DND-41 (cell line): ENCODE measurements around the gene CYP46A1.

ENCODE experiments used
- ATAC-seq: fragments of 200-7000 bp; cut with Tn5 transposase; 3 replicates; pipeline ENCODE4 v1.9.1; 2021; ENCODE audit warnings: low read depth; ENCODE audit not compliant: insufficient read depth
- DNase-seq: peaks from one replicate; pipeline ENCODE4 v3.0.0-alpha.2; 2020
- H2AFZ ChIP-seq: 2 replicates; pipeline ENCODE4 v1.6.0; 2012; ENCODE audit warnings: low read depth, low read length
- H3K27ac ChIP-seq: 2 replicates; pipeline ENCODE4 v1.5.1; 2012; ENCODE audit warnings: low read length, inconsistent platforms
- H3K27me3 ChIP-seq: fragments of 200-600 bp; sonication (generic); 2 replicates; pipeline ENCODE4 v1.6.0; 2012; ENCODE audit warnings: low read length, mild to moderate bottlenecking, inconsistent platforms; ENCODE audit not compliant: insufficient read depth, poor library complexity
- H3K36me3 ChIP-seq: 2 replicates; pipeline ENCODE4 v1.5.1; 2012; ENCODE audit warnings: low read length, inconsistent platforms; ENCODE audit not compliant: insufficient read depth
- H3K4me1 ChIP-seq: 2 replicates; pipeline ENCODE4 v1.5.1; 2012; ENCODE audit warnings: mild to moderate bottlenecking, low read length; ENCODE audit not compliant: insufficient read depth
- H3K4me2 ChIP-seq: 2 replicates; pipeline ENCODE4 v1.6.0; 2012; ENCODE audit warnings: mild to moderate bottlenecking, moderate library complexity, low read length, inconsistent platforms; ENCODE audit not compliant: insufficient read depth
- H3K4me3 ChIP-seq, 2 experiments: fragments of 200-600 bp in 1 of 2; shearing (Covaris generic) in 1 of 2; 2 replicates each; pipeline ENCODE4 v1.5.1; 2012 to 2016; ENCODE audit warnings: inconsistent platforms in 2 of 2, low read length in 2 of 2, mild to moderate bottlenecking in 2 of 2, low read depth in 1 of 2, moderate library complexity in 1 of 2
- H3K79me2 ChIP-seq: 2 replicates; pipeline ENCODE4 v1.6.0; 2012; ENCODE audit warnings: low read length, inconsistent platforms; ENCODE audit not compliant: insufficient read depth
- H3K9ac ChIP-seq: 2 replicates; pipeline ENCODE4 v1.6.0; 2012; ENCODE audit warnings: low read depth, mild to moderate bottlenecking, inconsistent platforms, low read length, moderate library complexity
- H3K9me3 ChIP-seq: 2 replicates; pipeline ENCODE4 v1.5.1; 2012; ENCODE audit warnings: low read length, moderate library complexity, mild to moderate bottlenecking, inconsistent platforms; ENCODE audit not compliant: insufficient read depth, severe bottlenecking
- H4K20me1 ChIP-seq: 2 replicates; pipeline ENCODE4 v1.6.0; 2012; ENCODE audit warnings: low read length; ENCODE audit not compliant: insufficient read depth
- CTCF ChIP-seq: IDR thresholded peaks from 2 replicates; pipeline ENCODE4 v1.5.1; 2012; ENCODE audit warnings: borderline replicate concordance, low read length, moderate library complexity, mild to moderate bottlenecking; ENCODE audit not compliant: poor library complexity, severe bottlenecking; ENCODE audit errors: extremely low read depth
- EZH2 ChIP-seq: IDR thresholded peaks from 3 replicates; pipeline ENCODE4 v1.6.1; 2012; ENCODE audit warnings: borderline replicate concordance, low read depth, mild to moderate bottlenecking, moderate library complexity, low read length, inconsistent platforms; ENCODE audit not compliant: severe bottlenecking

Gene CYP46A1

GRCh38 chr14:99693918-99694317 lies 9.8 kb downstream of the CYP46A1 start:
- no peaks in the 10 kb centered on the region for H3K9me3 ChIP-seq
- H3K4me3 ChIP-seq, result no peak overlapping the region
- no peak for DNase-seq
- no peak overlapping the region for H3K4me2 ChIP-seq
- H4K20me1 ChIP-seq, result peaks cover 4% of the 10 kb centered on the region; the same call in 1 of the 2 replicates
- no peak overlapping the region for H3K27ac ChIP-seq
- TF ChIP-seq EZH2 (no peak), CTCF (no peak)
- no peak overlapping the region for H3K9ac ChIP-seq
- ATAC-seq, result no peak
- H3K36me3 ChIP-seq, result no peaks in the 10 kb centered on the region
- H3K4me1 ChIP-seq, result no peaks in the 10 kb centered on the region
- H3K27me3 ChIP-seq, result peaks cover 15% of the 10 kb centered on the region
- H3K79me2 ChIP-seq, result no peaks in the 10 kb centered on the region
- H2AFZ ChIP-seq, result no peak overlapping the region

- no peak overlapping the region for H3K27ac ChIP-seq
- H3K4me2 ChIP-seq, result no peak overlapping the region
- no peak overlapping the region for H3K4me3 ChIP-seq
- H3K9ac ChIP-seq, result no peak overlapping the region
- no peak overlapping the region for H2AFZ ChIP-seq
- H3K36me3 ChIP-seq, result no peaks in the 10 kb centered on the region
- H4K20me1 ChIP-seq, result peaks cover 4% of the 10 kb centered on the region; the same call in 1 of the 2 replicates
- ATAC-seq (no peak), DNase-seq (no peak)
- H3K79me2 ChIP-seq, result no peaks in the 10 kb centered on the region
- H3K27me3 ChIP-seq, result peaks cover 6% of the 10 kb centered on the region
- no peaks in the 10 kb centered on the region for H3K9me3 ChIP-seq
- no peaks in the 10 kb centered on the region for H3K4me1 ChIP-seq
- TF ChIP-seq EZH2 (no peak), CTCF (no peak)
Observed at GRCh38 chr14:99696929-99697328, 12.8 kb downstream of the CYP46A1 start.

GRCh38 chr14:99698236-99698635 lies 14.1 kb downstream of the CYP46A1 start:
- H4K20me1 ChIP-seq, result peaks cover 4% of the 10 kb centered on the region; the same call in 1 of the 2 replicates

More at GRCh38 chr14:99698236-99698635, 14.1 kb downstream of the CYP46A1 start:
- ATAC-seq (no peak), DNase-seq (no peak)
- Histone ChIP-seq H2AFZ (no peak overlapping the region), H3K9ac (no peak overlapping the region), H3K9me3 (peaks cover 4% of the 10 kb centered on the region), H3K27me3 (peaks cover 6% of the 10 kb centered on the region), H3K4me3 (no peak overlapping the region), H3K79me2 (no peaks in the 10 kb centered on the region), H3K4me2 (no peak overlapping the region), H3K36me3 (no peaks in the 10 kb centered on the region), H3K4me1 (no peaks in the 10 kb centered on the region), H3K27ac (no peak overlapping the region)
- no peak for TF ChIP-seq CTCF
- TF ChIP-seq EZH2, result no peak
